Neuronal stem cell (in vitro differentiated cells): ENCODE data around the gene FKBP4.

Source experiments
- DNase-seq: peaks from one replicate; pipeline ENCODE4 v3.0.0-alpha.2; 2013; ENCODE audit warnings: low spot score
- H2AFZ ChIP-seq: one replicate; pipeline ENCODE4 v1.6.1; 2013; ENCODE audit warnings: mild to moderate bottlenecking, low read length, inconsistent platforms
- H2AK5ac ChIP-seq: 2 replicates; pipeline ENCODE4 v1.6.1; 2013; ENCODE audit warnings: low read depth, mild to moderate bottlenecking, inconsistent platforms, low read length, moderate library complexity, mixed read lengths
- H2BK120ac ChIP-seq: 2 replicates; pipeline ENCODE4 v1.6.1; 2013; ENCODE audit warnings: low read depth, mild to moderate bottlenecking, inconsistent platforms, low read length, moderate library complexity, mixed read lengths
- H2BK12ac ChIP-seq: one replicate; pipeline ENCODE4 v1.6.1; 2013; ENCODE audit warnings: low read length, inconsistent platforms
- H2BK15ac ChIP-seq: 2 replicates; pipeline ENCODE4 v1.6.1; 2013; ENCODE audit warnings: mild to moderate bottlenecking, low read length, inconsistent platforms, mixed read lengths
- H2BK5ac ChIP-seq: one replicate; pipeline ENCODE4 v1.6.1; 2013; ENCODE audit warnings: inconsistent platforms, mild to moderate bottlenecking, low read length, moderate library complexity
- H3K14ac ChIP-seq: one replicate; pipeline ENCODE4 v1.6.1; 2013; ENCODE audit warnings: low read length, inconsistent platforms
- H3K18ac ChIP-seq: 2 replicates; pipeline ENCODE4 v1.6.1; 2013; ENCODE audit warnings: low read length, inconsistent platforms
- H3K23ac ChIP-seq: 2 replicates; pipeline ENCODE4 v1.6.1; 2013; ENCODE audit warnings: low read depth, mild to moderate bottlenecking, mixed read lengths, low read length, inconsistent platforms; ENCODE audit not compliant: poor library complexity
- H3K27ac ChIP-seq: replicated peaks from 3 replicates; pipeline ENCODE4 v1.5.1; 2013; ENCODE audit warnings: low read length, inconsistent platforms
- H3K27me3 ChIP-seq, 3 experiments: 2 replicates each; pipeline ENCODE4 v1.6.1; 2013; ENCODE audit warnings: low read length in 3 of 3, mild to moderate bottlenecking in 2 of 3, inconsistent platforms in 1 of 3, low read depth in 1 of 3, mixed read lengths in 1 of 3, moderate library complexity in 1 of 3; ENCODE audit not compliant: control insufficient read depth in 3 of 3, insufficient read depth in 3 of 3
- H3K36me3 ChIP-seq, 2 donors: replicated peaks in 1 of 2; 2 replicates each; pipeline ENCODE4 v1.6.1; 2013; ENCODE audit warnings: low read length in 2 of 2; ENCODE audit not compliant: control insufficient read depth in 2 of 2, insufficient read depth in 2 of 2
- H3K4ac ChIP-seq: 2 replicates; pipeline ENCODE4 v1.6.1; 2013; ENCODE audit warnings: inconsistent platforms, mild to moderate bottlenecking, low read length, moderate library complexity
- H3K4me1 ChIP-seq, 2 donors: 1 replicate in 1 of 2; 2 replicates in 1 of 2; pipeline ENCODE4 v1.6.1; 2013; ENCODE audit warnings: low read length in 2 of 2, low read depth in 1 of 2; ENCODE audit not compliant: control insufficient read depth in 2 of 2, insufficient read depth in 1 of 2
- H3K4me2 ChIP-seq: one replicate; pipeline ENCODE4 v1.6.1; 2013; ENCODE audit warnings: mild to moderate bottlenecking, low read length, inconsistent platforms; ENCODE audit not compliant: insufficient read depth, poor library complexity, severe bottlenecking
- H3K4me3 ChIP-seq, 2 donors: 2 replicates each; pipeline ENCODE4 v1.5.1; 2013; ENCODE audit warnings: low read length in 2 of 2, mild to moderate bottlenecking in 2 of 2, inconsistent platforms in 1 of 2, moderate library complexity in 1 of 2
- H3K79me1 ChIP-seq: one replicate; pipeline ENCODE4 v1.6.1; 2013; ENCODE audit warnings: low read depth, mild to moderate bottlenecking, inconsistent platforms, low read length, moderate library complexity
- H3K9ac ChIP-seq: one replicate; pipeline ENCODE4 v1.6.1; 2013; ENCODE audit warnings: mild to moderate bottlenecking, low read depth, low read length, inconsistent platforms; ENCODE audit not compliant: poor library complexity
- H3K9me3 ChIP-seq, 2 donors: replicated peaks in 1 of 2; 2 replicates each; pipeline versions ENCODE3 to v1.6.1; 2013; ENCODE audit warnings: low read length in 2 of 2, mild to moderate bottlenecking in 2 of 2, inconsistent platforms in 1 of 2, low read depth in 1 of 2, mixed read lengths in 1 of 2, moderate library complexity in 1 of 2; ENCODE audit not compliant: control insufficient read depth in 2 of 2, insufficient read depth in 1 of 2
- H4K8ac ChIP-seq: one replicate; pipeline ENCODE4 v1.6.1; 2013; ENCODE audit warnings: low read depth, mild to moderate bottlenecking, inconsistent platforms, low read length, moderate library complexity
- H4K91ac ChIP-seq: one replicate; pipeline ENCODE4 v1.6.1; 2013; ENCODE audit warnings: low read length, low read depth, mild to moderate bottlenecking, inconsistent platforms; ENCODE audit not compliant: poor library complexity
- WGBS, 2 donors: extraction: QIAGEN DNeasy Blood & Tissue Kit; methylation state at CpG; one replicate each; pipeline ENCODE4 v1.1.7; 2013; ENCODE audit warnings: missing lambda C conversion rate in 2 of 2, mixed read lengths in 1 of 2; ENCODE audit not compliant: insufficient read length in 2 of 2, insufficient replicate concordance in 1 of 2; ENCODE audit errors: extremely low coverage in 2 of 2; 5-methylcytosine and 5-hydroxymethylcytosine counted together

The FKBP4 gene

GRCh38 chr12:2820432-2820831 is 25.7 kb downstream of the FKBP4 start:
- no peaks in the 10 kb centered on the region for H3K79me1 ChIP-seq
- no peaks in the 10 kb centered on the region for H3K9me3 ChIP-seq
- no peak overlapping the region for H2BK12ac ChIP-seq
- H2BK5ac ChIP-seq, result no peak overlapping the region
- no peak overlapping the region for H2BK15ac ChIP-seq
- H3K27ac ChIP-seq, result no peak overlapping the region
- no peak overlapping the region for H4K8ac ChIP-seq
- H3K9ac ChIP-seq, result no peak overlapping the region
- no peak overlapping the region for H3K4me3 ChIP-seq
- no peaks in the 10 kb centered on the region for H3K27me3 ChIP-seq
- no peak overlapping the region for H2BK120ac ChIP-seq
- no CpG with 5 or more reads among the region's 9 CpGs for WGBS, 2 donors
- no peak for DNase-seq
- no peak overlapping the region for H4K91ac ChIP-seq
- H3K23ac ChIP-seq, result no peak overlapping the region
- H3K18ac ChIP-seq, result no peak overlapping the region
- no peak overlapping the region for H2AFZ ChIP-seq
- no peak overlapping the region for H2AK5ac ChIP-seq
- no peak overlapping the region for H3K14ac ChIP-seq
- H3K36me3 ChIP-seq, result peaks cover 38 to 79% of the 10 kb centered on the region in 2 donors
- no peak overlapping the region for H3K4ac ChIP-seq
- H3K4me1 ChIP-seq, result peaks cover 10 to 13% of the 10 kb centered on the region in 2 donors
- H3K4me2 ChIP-seq, result no peak overlapping the region

- WGBS, 2 donors, result no CpG with 5 or more reads among the region's 7 CpGs
Measured at GRCh38 chr12:2823483-2823882, 28.7 kb downstream of the FKBP4 start.

GRCh38 chr12:2824541-2824940 is 29.8 kb downstream of the FKBP4 start:
- no peak overlapping the region for H3K4ac ChIP-seq
- H3K4me3 ChIP-seq, result no peak overlapping the region
- WGBS, 2 donors, result no CpG with 5 or more reads among the region's 6 CpGs
- no peak overlapping the region for H2BK120ac ChIP-seq
- no peak overlapping the region for H2BK15ac ChIP-seq
- no peak overlapping the region for H4K8ac ChIP-seq
- H2AFZ ChIP-seq, result no peak overlapping the region
- H3K4me2 ChIP-seq, result no peak overlapping the region
- no peak overlapping the region for H3K27ac ChIP-seq
- no peak overlapping the region for H3K14ac ChIP-seq
- H3K9me3 ChIP-seq, result no peaks in the 10 kb centered on the region
- H3K4me1 ChIP-seq, result peaks cover 24 to 25% of the 10 kb centered on the region in 2 donors
- no peak overlapping the region for H2AK5ac ChIP-seq
- no peak for DNase-seq
- H2BK12ac ChIP-seq, result no peak overlapping the region
- no peak overlapping the region for H3K18ac ChIP-seq
- H4K91ac ChIP-seq, result no peak overlapping the region
- H3K79me1 ChIP-seq, result no peaks in the 10 kb centered on the region
- H2BK5ac ChIP-seq, result no peak overlapping the region
- no peak overlapping the region for H3K23ac ChIP-seq
- H3K27me3 ChIP-seq, result no peaks in the 10 kb centered on the region
- H3K36me3 ChIP-seq, result peaks cover 31 to 83% of the 10 kb centered on the region in 2 donors
- no peak overlapping the region for H3K9ac ChIP-seq

More at GRCh38 chr12:2823483-2823882, 28.7 kb downstream of the FKBP4 start:
- Histone ChIP-seq H2BK120ac (no peak overlapping the region), H3K36me3 (peaks cover 31 to 82% of the 10 kb centered on the region in 2 donors), H3K4ac (no peak overlapping the region), H2BK12ac (no peak overlapping the region), H4K8ac (no peak overlapping the region), H3K23ac (no peak overlapping the region), H2BK5ac (no peak overlapping the region), H3K4me2 (no peak overlapping the region), H2AFZ (no peak overlapping the region), H3K4me1 (peaks cover 24 to 25% of the 10 kb centered on the region in 2 donors), H3K14ac (no peak overlapping the region), H3K79me1 (no peaks in the 10 kb centered on the region), H3K27ac (no peak overlapping the region), H3K4me3 (no peak overlapping the region), H3K9ac (no peak overlapping the region), H4K91ac (no peak overlapping the region), H3K18ac (no peak overlapping the region), H3K27me3 (no peaks in the 10 kb centered on the region), H2BK15ac (no peak overlapping the region), H2AK5ac (no peak overlapping the region), H3K9me3 (no peaks in the 10 kb centered on the region)
- no peak for DNase-seq

GRCh38 chr12:2825132-2825531 is 30.4 kb downstream of the FKBP4 start:
- Histone ChIP-seq H4K8ac (no peak overlapping the region), H3K79me1 (no peaks in the 10 kb centered on the region), H2AFZ (no peak overlapping the region), H3K4me1 (peaks cover 24 to 25% of the 10 kb centered on the region in 2 donors), H2AK5ac (no peak overlapping the region), H3K4ac (no peak overlapping the region), H2BK5ac (no peak overlapping the region), H3K27ac (peak overlapping the region; percentile 87), H3K36me3 (peaks cover 26 to 80% of the 10 kb centered on the region in 2 donors), H3K14ac (no peak overlapping the region), H3K9me3 (no peaks in the 10 kb centered on the region), H4K91ac (no peak overlapping the region), H3K23ac (no peak overlapping the region), H3K18ac (peak overlapping the region; percentile 24), H2BK120ac (no peak overlapping the region), H3K27me3 (no peaks in the 10 kb centered on the region), H2BK12ac (no peak overlapping the region), H3K4me3 (no peak overlapping the region), H3K4me2 (no peak overlapping the region), H3K9ac (no peak overlapping the region), H2BK15ac (no peak overlapping the region)
- no peak for DNase-seq
- WGBS, 2 donors, result no CpG with 5 or more reads among the region's 4 CpGs
